Anterior cingulate cortex (tissue), 58 donors: ENCODE measurements around the gene DMRTB1.
"Not testable (repeated sequence)": the region's sequence is repeated elsewhere in the genome, so short reads cannot be mapped to it uniquely, and the experiment has no call there.

Experiments
- DNase-seq, 58 donors: peaks; one replicate each; lab custom pipeline; 2025; lab: John Stamatoyannopoulos, UW

DMRTB1 gene

GRCh38 chr1:53434405-53435007 lies 24.7 kb upstream of the DMRTB1 start:
- DNase-seq, result not testable (repeated sequence)

- DNase-seq, result no peak
These were observed 24.0 kb upstream of the DMRTB1 start for GRCh38 chr1:53435151-53435550.

GRCh38 chr1:53438427-53439336 lies 20.5 kb upstream of the DMRTB1 start:
- DNase-seq, result no peak

GRCh38 chr1:53439337-53440207 lies 19.6 kb upstream of the DMRTB1 start:
- no peak for DNase-seq

- DNase-seq, result no peak
These were observed 18.6 kb upstream of the DMRTB1 start for GRCh38 chr1:53440633-53441032.

- no peak for DNase-seq
These were observed 16.9 kb upstream of the DMRTB1 start for GRCh38 chr1:53442299-53442698.

- DNase-seq, result no peak
These were observed 13.1 kb upstream of the DMRTB1 start for GRCh38 chr1:53446051-53446450.

- DNase-seq, result no peak
These were observed 11.8 kb upstream of the DMRTB1 start for GRCh38 chr1:53447413-53447812.

GRCh38 chr1:53448241-53448841 lies 10.9 kb upstream of the DMRTB1 start:
- no peak for DNase-seq

- no peak for DNase-seq
These were observed 10.2 kb upstream of the DMRTB1 start for GRCh38 chr1:53449021-53449420.

GRCh38 chr1:53449693-53450092 lies 9.5 kb upstream of the DMRTB1 start:
- no peak for DNase-seq

GRCh38 chr1:53450225-53450624 lies 9.0 kb upstream of the DMRTB1 start:
- no peak for DNase-seq

GRCh38 chr1:53454019-53454418 lies 5.2 kb upstream of the DMRTB1 start:
- DNase-seq, result no peak

- no peak for DNase-seq
These were observed 3.7 kb upstream of the DMRTB1 start for GRCh38 chr1:53455364-53455991.

GRCh38 chr1:53458634-53459033 lies 565 bp upstream of the DMRTB1 start:
- no peak for DNase-seq

- no peak for DNase-seq
These were observed 1.0 kb downstream of the DMRTB1 start for GRCh38 chr1:53460211-53460634.

GRCh38 chr1:53460666-53461322 lies 1.6 kb downstream of the DMRTB1 start:
- DNase-seq, result no peak

- DNase-seq, result no peak
These were observed 2.3 kb downstream of the DMRTB1 start for GRCh38 chr1:53461323-53462044.

- no peak for DNase-seq
These were observed 3.0 kb downstream of the DMRTB1 start for GRCh38 chr1:53462193-53462592.
